Measurements from ENCODE around the gene DNAAF9.

DNAAF9 gene

DNA sequence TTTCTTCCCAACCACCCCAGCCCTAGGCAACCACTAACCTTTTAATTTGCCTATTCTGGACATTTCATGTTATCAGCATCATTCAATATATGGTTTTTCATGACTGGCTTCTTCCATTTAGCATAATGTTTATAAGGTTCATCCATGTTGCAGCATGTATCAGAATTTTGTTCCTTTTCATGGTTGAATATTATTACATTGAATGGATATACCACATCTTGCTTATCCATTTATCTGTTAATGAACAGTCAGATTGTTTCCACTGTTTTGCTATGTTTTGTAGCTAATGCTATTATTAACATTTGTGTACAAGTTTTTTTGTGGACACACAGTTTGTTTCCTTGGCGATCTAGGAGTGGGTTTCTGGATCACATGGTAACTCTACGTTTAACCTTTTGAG is 3.0 kb upstream of the DNAAF9 start:
- Histone ChIP-seq H3K36me3 (no peaks in the 10 kb centered on the region), H3K4me3 (ENCODE audit: low read depth in 1 of 2, low read length in 1 of 2) (no peak overlapping the region), H3K27ac (no peak overlapping the region), H3K4me1 (ENCODE audit: control insufficient read depth in 1 of 2, insufficient read depth in 1 of 2, low read depth in 1 of 2, low read length in 1 of 2) (peaks cover 17 to 19% of the 10 kb centered on the region in 2 experiments), H3K27me3 (peaks cover 27% of the 10 kb centered on the region), H3K9me3 (no peaks in the 10 kb centered on the region)
- TF ChIP-seq, protein P1, sequence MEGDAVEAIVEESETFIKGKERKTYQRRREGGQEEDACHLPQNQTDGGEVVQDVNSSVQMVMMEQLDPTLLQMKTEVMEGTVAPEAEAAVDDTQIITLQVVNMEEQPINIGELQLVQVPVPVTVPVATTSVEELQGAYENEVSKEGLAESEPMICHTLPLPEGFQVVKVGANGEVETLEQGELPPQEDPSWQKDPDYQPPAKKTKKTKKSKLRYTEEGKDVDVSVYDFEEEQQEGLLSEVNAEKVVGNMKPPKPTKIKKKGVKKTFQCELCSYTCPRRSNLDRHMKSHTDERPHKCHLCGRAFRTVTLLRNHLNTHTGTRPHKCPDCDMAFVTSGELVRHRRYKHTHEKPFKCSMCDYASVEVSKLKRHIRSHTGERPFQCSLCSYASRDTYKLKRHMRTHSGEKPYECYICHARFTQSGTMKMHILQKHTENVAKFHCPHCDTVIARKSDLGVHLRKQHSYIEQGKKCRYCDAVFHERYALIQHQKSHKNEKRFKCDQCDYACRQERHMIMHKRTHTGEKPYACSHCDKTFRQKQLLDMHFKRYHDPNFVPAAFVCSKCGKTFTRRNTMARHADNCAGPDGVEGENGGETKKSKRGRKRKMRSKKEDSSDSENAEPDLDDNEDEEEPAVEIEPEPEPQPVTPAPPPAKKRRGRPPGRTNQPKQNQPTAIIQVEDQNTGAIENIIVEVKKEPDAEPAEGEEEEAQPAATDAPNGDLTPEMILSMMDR (IDR thresholded peaks at IDR 0.05), result no peak

DNA sequence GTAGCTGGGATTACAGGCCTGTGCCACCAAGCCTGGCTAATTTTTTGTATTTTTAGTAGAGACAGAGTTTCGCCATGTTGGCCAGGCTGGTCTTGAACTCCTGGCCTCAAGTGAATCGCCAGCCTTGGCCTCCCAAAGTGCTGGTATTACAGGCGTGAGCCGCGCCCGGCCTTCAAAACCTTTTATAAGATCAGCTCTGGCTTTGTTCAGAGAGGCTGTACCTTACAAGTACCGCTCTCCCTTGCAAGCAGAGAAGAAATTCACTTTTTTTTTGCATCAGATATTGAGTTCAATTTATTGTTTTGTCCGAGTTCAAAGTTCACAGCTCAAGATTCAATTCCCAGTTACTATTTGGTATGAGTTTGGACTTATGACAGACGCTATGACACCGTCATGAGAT is 1.9 kb upstream of the DNAAF9 start:
- Histone ChIP-seq H3K4me3 (ENCODE audit: low read depth in 1 of 2, low read length in 1 of 2) (no peak overlapping the region), H3K27me3 (peaks cover 28% of the 10 kb centered on the region)

DNA sequence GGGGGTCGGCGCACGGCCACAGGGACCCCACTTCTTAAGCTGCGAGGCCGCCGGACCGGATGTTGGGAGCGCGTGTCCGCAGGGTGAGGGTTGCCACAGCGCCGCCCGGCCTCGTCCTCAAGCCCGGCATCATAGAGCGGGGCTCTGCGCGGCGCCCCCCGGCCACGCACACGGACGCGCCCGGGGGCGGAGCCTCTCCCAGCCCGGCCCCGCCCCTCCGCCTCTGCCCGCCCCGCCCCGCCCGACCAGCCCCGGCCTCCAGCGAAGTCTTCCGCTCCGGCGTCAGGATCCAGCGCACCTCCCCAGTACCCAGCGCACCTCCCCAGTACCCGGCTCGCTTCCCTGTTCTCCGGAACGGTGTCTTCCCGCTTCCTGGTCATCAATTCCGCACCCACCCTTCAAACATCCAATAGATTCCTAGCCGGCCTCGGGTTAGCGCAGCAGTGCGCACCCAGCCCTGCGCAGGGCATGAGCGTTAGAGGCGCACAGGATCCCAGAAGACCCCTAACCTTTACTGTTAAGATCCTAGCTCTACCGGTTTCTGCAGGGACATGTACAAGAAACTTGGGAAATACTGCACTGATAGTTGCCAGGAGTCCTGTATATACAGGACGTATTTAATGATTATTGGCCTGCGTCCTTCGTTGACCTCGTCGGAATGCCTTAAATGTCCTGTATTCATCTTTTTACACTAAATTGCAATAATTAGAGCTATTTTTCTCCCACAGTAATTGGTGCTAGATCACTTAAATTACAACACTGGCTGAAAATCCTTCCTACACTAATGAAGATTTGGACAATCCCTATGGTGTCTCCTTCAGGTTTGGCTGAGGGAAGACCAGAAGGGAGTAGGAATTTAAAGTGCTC is 535 bp upstream of the DNAAF9 start:
- H3K27ac ChIP-seq, result peak overlapping the region; percentile 41
- H3K36me3 ChIP-seq, result no peaks in the 10 kb centered on the region
- peaks cover 17 to 19% of the 10 kb centered on the region in 2 experiments for H3K4me1 ChIP-seq (ENCODE audit: control insufficient read depth in 1 of 2, insufficient read depth in 1 of 2, low read depth in 1 of 2, low read length in 1 of 2)
- peaks cover 28% of the 10 kb centered on the region for H3K27me3 ChIP-seq
- no peaks in the 10 kb centered on the region for H3K9me3 ChIP-seq
- peak overlapping the region; percentile 71 to 85 for H3K4me3 ChIP-seq (ENCODE audit: low read depth in 1 of 2, low read length in 1 of 2)
- TF ChIP-seq, protein P1 (IDR thresholded peaks at IDR 0.05), result no peak

More for the DNA sequence above, 1.9 kb upstream of the DNAAF9 start:
- H3K4me1 ChIP-seq (ENCODE audit: control insufficient read depth in 1 of 2, insufficient read depth in 1 of 2, low read depth in 1 of 2, low read length in 1 of 2), result peaks cover 17 to 19% of the 10 kb centered on the region in 2 experiments
- TF ChIP-seq, protein P1 (IDR thresholded peaks at IDR 0.05), result no peak
- no peaks in the 10 kb centered on the region for H3K9me3 ChIP-seq
- no peaks in the 10 kb centered on the region for H3K36me3 ChIP-seq
- no peak overlapping the region for H3K27ac ChIP-seq

DNA sequence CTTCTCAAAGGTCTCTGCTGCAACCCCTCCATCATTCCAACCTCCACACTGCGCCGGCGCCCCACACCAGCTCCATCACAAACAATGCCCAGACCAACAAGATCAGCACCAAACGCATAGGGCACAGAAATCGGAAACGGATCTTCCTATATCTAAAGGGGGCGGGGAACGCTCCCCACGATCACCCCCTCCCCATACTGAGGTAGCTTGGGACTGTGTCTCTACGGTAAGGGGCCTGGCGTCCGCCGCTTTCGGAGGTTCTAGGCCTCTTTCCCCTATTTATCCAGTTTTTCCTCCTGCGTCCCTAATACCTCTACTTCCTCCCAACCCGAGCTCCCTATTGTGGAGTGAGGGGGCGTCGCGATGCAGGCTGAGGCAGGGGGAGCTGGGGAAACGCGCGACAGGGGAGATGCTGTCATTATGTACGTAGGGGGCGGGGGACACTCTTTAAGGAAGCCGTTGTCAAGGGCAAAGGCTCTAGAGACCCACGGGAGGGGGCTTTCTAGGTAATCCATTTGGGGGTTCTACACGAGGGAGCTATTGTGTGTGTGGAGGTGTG is 909 bp downstream of the DNAAF9 start:
- H3K4me1 ChIP-seq (ENCODE audit: control insufficient read depth in 1 of 2, insufficient read depth in 1 of 2, low read depth in 1 of 2, low read length in 1 of 2), result peaks cover 17 to 19% of the 10 kb centered on the region in 2 experiments
- H3K36me3 ChIP-seq, result no peaks in the 10 kb centered on the region
- H3K27ac ChIP-seq, result no peak overlapping the region
- H3K27me3 ChIP-seq, result peaks cover 21% of the 10 kb centered on the region
- H3K4me3 ChIP-seq (ENCODE audit: low read depth in 1 of 2, low read length in 1 of 2), result peak overlapping the region; percentile 55 to 71
- H3K9me3 ChIP-seq, result no peaks in the 10 kb centered on the region
- TF ChIP-seq, protein P1 (IDR thresholded peaks at IDR 0.05), result no peak

DNA sequence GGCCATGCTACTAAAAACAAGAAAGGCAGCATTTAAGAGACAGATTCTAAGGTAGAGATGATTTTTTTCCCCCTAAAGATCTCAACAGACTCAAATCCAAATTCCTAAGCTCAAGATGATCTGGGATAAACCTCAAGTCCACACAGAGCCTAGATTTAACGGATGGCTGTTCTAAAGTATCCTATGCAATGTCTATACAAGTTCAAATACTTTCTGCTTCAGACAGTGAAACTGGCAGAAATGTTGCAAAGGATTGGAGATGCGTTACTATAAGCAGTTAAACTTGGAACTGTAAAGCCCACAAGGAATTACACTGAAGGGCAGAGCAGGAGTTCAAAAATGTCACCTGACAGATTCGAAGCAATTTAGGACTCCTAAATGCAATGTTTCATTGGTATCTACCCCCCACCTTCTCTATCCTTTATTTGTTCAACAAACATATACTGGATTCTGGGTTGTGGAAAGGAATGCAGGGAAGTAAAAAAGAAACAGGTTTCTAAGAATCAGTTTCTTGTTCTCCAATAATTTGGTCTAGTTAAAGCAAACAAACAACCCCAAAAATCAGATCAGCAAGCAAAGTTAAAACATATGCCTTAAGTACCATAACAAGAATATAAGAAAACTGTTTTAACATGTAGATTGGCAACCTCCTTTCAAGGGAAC is 1.6 kb downstream of the DNAAF9 start:
- Histone ChIP-seq H3K27ac (no peak overlapping the region), H3K27me3 (peaks cover 21% of the 10 kb centered on the region), H3K9me3 (no peaks in the 10 kb centered on the region), H3K4me1 (ENCODE audit: control insufficient read depth in 1 of 2, insufficient read depth in 1 of 2, low read depth in 1 of 2, low read length in 1 of 2) (peaks cover 17 to 19% of the 10 kb centered on the region in 2 experiments), H3K36me3 (no peaks in the 10 kb centered on the region), H3K4me3 (ENCODE audit: low read depth in 1 of 2, low read length in 1 of 2) (no peak overlapping the region)
- TF ChIP-seq, protein P1 (IDR thresholded peaks at IDR 0.05), result no peak
